Fibroblast of lung (primary cell): ENCODE results near the gene C12orf43.

Experiments used
- EZH2 ChIP-seq: IDR thresholded peaks from 2 replicates; pipeline ENCODE4 v1.5.1; 2012; ENCODE audit warnings: low read length, control low read depth, mild to moderate bottlenecking; ENCODE audit errors: missing control alignments
- TF ChIP-seq, protein P1 (sequence below), 2 donors: IDR thresholded peaks in 1 of 2; conservative IDR thresholded peaks in 1 of 2; 1 replicate in 1 of 2; 2 replicates in 1 of 2; pipeline ENCODE4 v1.5.1; 2011 to 2012; ENCODE audit warnings: low read length in 2 of 2, control low read depth in 1 of 2, inconsistent platforms in 1 of 2, low read depth in 1 of 2, mild to moderate bottlenecking in 1 of 2

DNA sequence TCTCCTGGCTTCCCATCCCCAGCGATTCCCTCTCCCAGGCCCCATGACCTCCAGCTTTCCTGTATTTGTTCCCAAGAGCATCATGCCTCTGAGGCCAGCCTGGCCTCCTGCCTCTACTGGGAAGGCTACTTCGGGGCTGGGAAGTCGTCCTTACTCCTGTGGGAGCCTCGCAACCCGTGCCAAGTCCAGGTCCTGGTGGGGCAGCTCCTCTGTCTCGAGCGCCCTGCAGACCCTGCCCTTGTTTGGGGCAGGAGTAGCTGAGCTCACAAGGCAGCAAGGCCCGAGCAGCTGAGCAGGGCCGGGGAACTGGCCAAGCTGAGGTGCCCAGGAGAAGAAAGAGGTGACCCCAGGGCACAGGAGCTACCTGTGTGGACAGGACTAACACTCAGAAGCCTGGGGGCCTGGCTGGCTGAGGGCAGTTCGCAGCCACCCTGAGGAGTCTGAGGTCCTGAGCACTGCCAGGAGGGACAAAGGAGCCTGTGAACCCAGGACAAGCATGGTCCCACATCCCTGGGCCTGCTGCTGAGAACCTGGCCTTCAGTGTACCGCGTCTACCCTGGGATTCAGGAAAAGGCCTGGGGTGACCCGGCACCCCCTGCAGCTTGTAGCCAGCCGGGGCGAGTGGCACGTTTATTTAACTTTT is 14.3 kb downstream of the C12orf43 start:
- TF ChIP-seq, protein P1, sequence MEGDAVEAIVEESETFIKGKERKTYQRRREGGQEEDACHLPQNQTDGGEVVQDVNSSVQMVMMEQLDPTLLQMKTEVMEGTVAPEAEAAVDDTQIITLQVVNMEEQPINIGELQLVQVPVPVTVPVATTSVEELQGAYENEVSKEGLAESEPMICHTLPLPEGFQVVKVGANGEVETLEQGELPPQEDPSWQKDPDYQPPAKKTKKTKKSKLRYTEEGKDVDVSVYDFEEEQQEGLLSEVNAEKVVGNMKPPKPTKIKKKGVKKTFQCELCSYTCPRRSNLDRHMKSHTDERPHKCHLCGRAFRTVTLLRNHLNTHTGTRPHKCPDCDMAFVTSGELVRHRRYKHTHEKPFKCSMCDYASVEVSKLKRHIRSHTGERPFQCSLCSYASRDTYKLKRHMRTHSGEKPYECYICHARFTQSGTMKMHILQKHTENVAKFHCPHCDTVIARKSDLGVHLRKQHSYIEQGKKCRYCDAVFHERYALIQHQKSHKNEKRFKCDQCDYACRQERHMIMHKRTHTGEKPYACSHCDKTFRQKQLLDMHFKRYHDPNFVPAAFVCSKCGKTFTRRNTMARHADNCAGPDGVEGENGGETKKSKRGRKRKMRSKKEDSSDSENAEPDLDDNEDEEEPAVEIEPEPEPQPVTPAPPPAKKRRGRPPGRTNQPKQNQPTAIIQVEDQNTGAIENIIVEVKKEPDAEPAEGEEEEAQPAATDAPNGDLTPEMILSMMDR (conservative IDR thresholded peaks at IDR 0.05 in 1 of 2, IDR thresholded peaks at IDR 0.05 in 1 of 2; ENCODE audit: low read depth in 1 of 2, low read length in 2 of 2) = no peak
- no peak for TF ChIP-seq EZH2
